Testis (tissue), 2 donors: ENCODE measurements around the gene EHMT2.
A peak's percentile ranks its signal among the peaks of the same experiment; 100 is the strongest.

Experiments
- CTCF ChIP-seq, 3 experiments: fragments of 450-650 bp in 2 of 3; fragments of 200-600 bp in 1 of 3; sonication (generic) in 1 of 3; IDR thresholded peaks; one replicate each; pipeline ENCODE4 v1.5.1; 2016 to 2019; ENCODE audit warnings: antibody characterized with exemption in 3 of 3, mild to moderate bottlenecking in 2 of 3, moderate library complexity in 1 of 3
- POLR2A ChIP-seq: fragments of 450-650 bp; IDR thresholded peaks from one replicate; pipeline ENCODE4 v1.6.1; 2017; ENCODE audit warnings: antibody characterized with exemption, mild to moderate bottlenecking, moderate library complexity

GRCh38 chr6:31897612-31898382 lies at the start of gene EHMT2:
- TF ChIP-seq CTCF (IDR thresholded peaks at IDR 0.05): peak in 1 of 3 experiments; percentile 59
- no peak for TF ChIP-seq POLR2A
